ENCODE data around the gene MACROD1.

The MACROD1 gene

GRCh38 chr11:64072403-64072802, 93.5 kb downstream of the MACROD1 start:
- DNase-seq, result no peak

GRCh38 chr11:64071849-64072248, 94.1 kb downstream of the MACROD1 start:
- no peak for DNase-seq

- DNase-seq, result no peak
Measured at GRCh38 chr11:64070314-64070681, 95.6 kb downstream of the MACROD1 start.

GRCh38 chr11:64069401-64070313, 96.3 kb downstream of the MACROD1 start:
- no peak for DNase-seq

- no peak for DNase-seq
Measured at GRCh38 chr11:64068705-64069400, 97.1 kb downstream of the MACROD1 start.

GRCh38 chr11:64067230-64067993, 98.5 kb downstream of the MACROD1 start:
- DNase-seq, result no peak

- no peak for DNase-seq
Measured at GRCh38 chr11:64065712-64066111, 100.2 kb downstream of the MACROD1 start.

GRCh38 chr11:64065141-64065465, 100.8 kb downstream of the MACROD1 start:
- no peak for DNase-seq

GRCh38 chr11:64064374-64065140, 101.4 kb downstream of the MACROD1 start:
- no peak for DNase-seq

GRCh38 chr11:64063777-64064176, 102.1 kb downstream of the MACROD1 start:
- DNase-seq, result no peak

- DNase-seq, result no peak
Measured at GRCh38 chr11:64062185-64063039, 103.5 kb downstream of the MACROD1 start.

GRCh38 chr11:64060861-64061444, 105.0 kb downstream of the MACROD1 start:
- DNase-seq, result peak; percentile 58

GRCh38 chr11:64060263-64060860, 105.6 kb downstream of the MACROD1 start:
- no peak for DNase-seq

- no peak for DNase-seq
Measured at GRCh38 chr11:64059339-64060140, 106.4 kb downstream of the MACROD1 start.

GRCh38 chr11:64058494-64058893, 107.4 kb downstream of the MACROD1 start:
- peak; percentile 75 for DNase-seq

GRCh38 chr11:64057890-64058289, 108.0 kb downstream of the MACROD1 start:
- no peak for DNase-seq

GRCh38 chr11:64056861-64057260, 109.1 kb downstream of the MACROD1 start:
- no peak for DNase-seq

GRCh38 chr11:64056213-64056785, 109.6 kb downstream of the MACROD1 start:
- peak; percentile 79 for DNase-seq

GRCh38 chr11:64055077-64055476, 110.8 kb downstream of the MACROD1 start:
- no peak for DNase-seq

GRCh38 chr11:64053699-64054098, 112.2 kb downstream of the MACROD1 start:
- no peak for DNase-seq
